GM23248 (cell line): ENCODE results near the gene SHROOM4. TPM values are rescaled to one million over a fixed set of nuclear protein-coding genes. Genes with fewer than 3 reads are reported as not detected.

Experiments used
- DNase-seq: peaks from one replicate; pipeline ENCODE4 v3.0.0-alpha.2; 2015
- H2AFZ ChIP-seq: fragments of 200-600 bp; sonication (generic); 2 replicates; pipeline ENCODE4 v1.6.1; 2016; ENCODE audit warnings: antibody characterized with exemption
- H3F3A ChIP-seq: fragments of 200-600 bp; sonication (generic); 2 replicates; pipeline ENCODE4 v1.6.1; 2016; ENCODE audit warnings: mild to moderate bottlenecking, antibody characterized with exemption, mixed run types; ENCODE audit not compliant: insufficient read depth
- H3K27ac ChIP-seq: fragments of 200-600 bp; sonication (generic); 2 replicates; pipeline ENCODE4 v1.5.1; 2016; ENCODE audit warnings: mild to moderate bottlenecking
- H3K27me3 ChIP-seq: fragments of 200-600 bp; sonication (generic); replicated peaks from 2 replicates; pipeline ENCODE4 v1.6.1; 2016; ENCODE audit warnings: mild to moderate bottlenecking; ENCODE audit not compliant: insufficient read depth
- H3K36me3 ChIP-seq: fragments of 200-600 bp; sonication (generic); 2 replicates; pipeline ENCODE4 v1.6.1; 2016; ENCODE audit warnings: low read depth, mild to moderate bottlenecking
- H3K4me1 ChIP-seq: fragments of 200-600 bp; sonication (generic); 2 replicates; pipeline ENCODE4 v1.6.1; 2016; ENCODE audit warnings: mild to moderate bottlenecking; ENCODE audit not compliant: insufficient read depth
- H3K4me2 ChIP-seq: fragments of 200-600 bp; sonication (generic); one replicate; pipeline ENCODE4 v1.6.1; 2016; ENCODE audit warnings: mild to moderate bottlenecking; ENCODE audit not compliant: unreplicated experiment
- H3K4me3 ChIP-seq: fragments of 200-600 bp; sonication (generic); 2 replicates; pipeline ENCODE4 v1.5.1; 2016; ENCODE audit warnings: mild to moderate bottlenecking
- H3K79me2 ChIP-seq: fragments of 200-600 bp; sonication (generic); 2 replicates; pipeline ENCODE4 v1.6.1; 2016; ENCODE audit warnings: mild to moderate bottlenecking; ENCODE audit not compliant: insufficient read depth
- H3K9ac ChIP-seq: fragments of 200-600 bp; sonication (generic); 2 replicates; pipeline ENCODE4 v1.6.1; 2016; ENCODE audit warnings: mild to moderate bottlenecking
- H3K9me2 ChIP-seq: fragments of 200-600 bp; sonication (generic); 2 replicates; pipeline ENCODE4 v1.6.1; 2016; ENCODE audit warnings: mixed run types, mild to moderate bottlenecking, moderate library complexity; ENCODE audit not compliant: insufficient read depth
- H3K9me3 ChIP-seq: fragments of 200-600 bp; sonication (generic); one replicate; pipeline ENCODE4 v1.6.1; 2017; ENCODE audit warnings: low read depth
- H4K20me1 ChIP-seq: fragments of 200-600 bp; sonication (generic); 2 replicates; pipeline ENCODE4 v1.6.0; 2016; ENCODE audit not compliant: insufficient read depth
- EZH2 ChIP-seq: fragments of 200-600 bp; sonication (generic); IDR thresholded peaks from 2 replicates; pipeline ENCODE4 v1.6.1; 2018; ENCODE audit warnings: antibody characterized with exemption, mild to moderate bottlenecking; ENCODE audit not compliant: insufficient read depth, poor library complexity, severe bottlenecking
- EZH2phosphoT487 ChIP-seq: fragments of 200-600 bp; sonication (generic); IDR thresholded peaks from 2 replicates; pipeline ENCODE4 v1.6.1; 2018; ENCODE audit warnings: antibody characterized with exemption, moderate library complexity, mild to moderate bottlenecking, low read depth; ENCODE audit not compliant: insufficient read depth
- WGBS, 2 experiments: methylation state at CpG; one replicate each; pipeline ENCODE4 v1.1.6; 2015 to 2017; ENCODE audit warnings: low lambda C conversion rate in 2 of 2, low coverage in 1 of 2; ENCODE audit errors: missing lambda C conversion rate in 2 of 2; 5-methylcytosine and 5-hydroxymethylcytosine counted together
- in situ Hi-C: fragments of 300-500 bp; cut with MboI; formaldehyde crosslinking; loops from 2 replicates; pipeline ENCODE4 v1.15.0; 2020
- polyA plus RNA-seq: library from polyadenylated mRNA; unstranded; fragments of >200 nt; fragmentation: Nextera tagmentation; extraction: Ambion mirVana; gene quantifications from 2 replicates; pipeline ENCODE4 v1.2.1, GENCODE V29; 2016
- total RNA-seq: library from RNA; depleted of rRNA; stranded (reverse); fragments of >200 nt; shearing (Covaris generic); gene quantifications from 2 replicates; pipeline ENCODE4 v1.2.3, GENCODE V29; 2014

Gene SHROOM4
- total and polyA plus RNA-seq, 2 experiments from 2014 or later, result 0.55 to 1.7 TPM

GRCh38 chrX:50614460-50614859, 199.5 kb downstream of the SHROOM4 start:
- WGBS, 2 experiments, result 73% methylated on average over 1 of the region's 1 CpG

GRCh38 chrX:50613846-50614245, 200.1 kb downstream of the SHROOM4 start:
- H3K27me3 ChIP-seq, result no peaks in the 10 kb centered on the region
- no peaks in the 10 kb centered on the region for H3F3A ChIP-seq
- no peaks in the 10 kb centered on the region for H3K9me3 ChIP-seq
- H3K9me2 ChIP-seq, result no peaks in the 10 kb centered on the region
- no peaks in the 10 kb centered on the region for H3K79me2 ChIP-seq
- in situ Hi-C loops, result no loop called here
- peak; percentile 17 for DNase-seq
- 32 to 42% methylated on average over 2 of the region's 2 CpGs for WGBS, 2 experiments
- no peaks in the 10 kb centered on the region for H3K4me1 ChIP-seq
- H2AFZ ChIP-seq, result no peak overlapping the region
- H4K20me1 ChIP-seq, result no peaks in the 10 kb centered on the region
- no peak overlapping the region for H3K27ac ChIP-seq
- H3K4me2 ChIP-seq, result no peak overlapping the region
- TF ChIP-seq EZH2phosphoT487 (no peak), EZH2 (no peak)
- no peak overlapping the region for H3K9ac ChIP-seq
- H3K36me3 ChIP-seq, result no peaks in the 10 kb centered on the region
- no peak overlapping the region for H3K4me3 ChIP-seq

More at GRCh38 chrX:50614460-50614859, 199.5 kb downstream of the SHROOM4 start:
- Histone ChIP-seq H3K9me3 (no peaks in the 10 kb centered on the region), H3K36me3 (no peaks in the 10 kb centered on the region), H3K9ac (no peak overlapping the region), H3K4me2 (no peak overlapping the region), H3K27ac (no peak overlapping the region), H4K20me1 (no peaks in the 10 kb centered on the region), H3K27me3 (no peaks in the 10 kb centered on the region), H3F3A (no peaks in the 10 kb centered on the region), H3K4me3 (no peak overlapping the region), H3K79me2 (no peaks in the 10 kb centered on the region), H3K4me1 (no peaks in the 10 kb centered on the region), H3K9me2 (no peaks in the 10 kb centered on the region), H2AFZ (no peak overlapping the region)
- no peak for DNase-seq
- TF ChIP-seq EZH2 (no peak), EZH2phosphoT487 (no peak)
- in situ Hi-C loops, result no loop called here

DNA sequence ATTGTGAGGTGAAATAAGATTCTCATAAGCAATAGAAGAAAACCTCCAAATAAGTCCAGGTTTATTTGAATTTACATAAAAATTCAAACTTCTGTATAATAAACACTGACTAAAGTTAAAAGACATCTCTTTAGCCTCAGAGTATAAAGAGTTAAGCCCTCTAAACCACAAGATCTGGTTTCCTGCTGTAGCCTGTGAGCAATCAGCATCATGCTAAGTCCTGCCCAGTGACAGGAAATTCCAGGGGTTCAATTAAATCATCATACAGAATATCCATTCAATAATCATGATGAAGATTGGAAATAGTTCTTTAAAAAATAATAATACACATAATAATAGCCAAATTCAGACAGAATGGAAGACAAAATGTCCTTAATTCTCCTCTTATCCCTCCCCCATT, 204.2 kb downstream of the SHROOM4 start:
- no peak for TF ChIP-seq EZH2
- no peak for TF ChIP-seq EZH2phosphoT487
- peak; percentile 15 for DNase-seq

GRCh38 chrX:50606300-50606950, 207.6 kb downstream of the SHROOM4 start:
- 61 to 69% methylated on average over 2 to 3 of the region's 3 CpGs for WGBS, 2 experiments
- no peak overlapping the region for H3K4me2 ChIP-seq
- H3K9me2 ChIP-seq, result no peaks in the 10 kb centered on the region
- H3K27me3 ChIP-seq, result no peaks in the 10 kb centered on the region
- no peaks in the 10 kb centered on the region for H4K20me1 ChIP-seq
- no peak overlapping the region for H3K9ac ChIP-seq
- in situ Hi-C loops, result no loop called here
- H3K36me3 ChIP-seq, result no peaks in the 10 kb centered on the region
- TF ChIP-seq EZH2, result no peak
- TF ChIP-seq EZH2phosphoT487, result no peak
- no peaks in the 10 kb centered on the region for H3K79me2 ChIP-seq
- no peaks in the 10 kb centered on the region for H3F3A ChIP-seq
- no peak overlapping the region for H2AFZ ChIP-seq
- no peak for DNase-seq
- H3K9me3 ChIP-seq, result no peaks in the 10 kb centered on the region
- H3K4me1 ChIP-seq, result no peaks in the 10 kb centered on the region
- no peak overlapping the region for H3K4me3 ChIP-seq
- H3K27ac ChIP-seq, result no peak overlapping the region

More for the DNA sequence above, 204.2 kb downstream of the SHROOM4 start:
- H3K4me3 ChIP-seq, result no peak overlapping the region
- H3K27ac ChIP-seq, result no peak overlapping the region
- H3K9me2 ChIP-seq, result no peaks in the 10 kb centered on the region
- no peaks in the 10 kb centered on the region for H3F3A ChIP-seq
- in situ Hi-C loops, result no loop called here
- no peaks in the 10 kb centered on the region for H4K20me1 ChIP-seq
- no peak overlapping the region for H3K4me2 ChIP-seq
- no peaks in the 10 kb centered on the region for H3K36me3 ChIP-seq
- H3K9ac ChIP-seq, result no peak overlapping the region
- no peaks in the 10 kb centered on the region for H3K9me3 ChIP-seq
- no peaks in the 10 kb centered on the region for H3K27me3 ChIP-seq
- H3K4me1 ChIP-seq, result no peaks in the 10 kb centered on the region
- no peak overlapping the region for H2AFZ ChIP-seq
- no peaks in the 10 kb centered on the region for H3K79me2 ChIP-seq

GRCh38 chrX:50596056-50596455, 217.9 kb downstream of the SHROOM4 start:
- H3K9ac ChIP-seq, result no peak overlapping the region
- no peak overlapping the region for H2AFZ ChIP-seq
- H3K4me3 ChIP-seq, result no peak overlapping the region
- H3F3A ChIP-seq, result no peaks in the 10 kb centered on the region
- no peak overlapping the region for H3K27ac ChIP-seq
- H3K79me2 ChIP-seq, result no peaks in the 10 kb centered on the region
- H3K4me1 ChIP-seq, result no peaks in the 10 kb centered on the region
- DNase-seq, result no peak
- H3K9me2 ChIP-seq, result no peaks in the 10 kb centered on the region
- H3K36me3 ChIP-seq, result no peaks in the 10 kb centered on the region
- no peaks in the 10 kb centered on the region for H4K20me1 ChIP-seq
- in situ Hi-C loops, result loop anchor here (25.0 kb wide), 1 partner anchor 684 kb away; the partner anchor contains the start of gene CLCN5
- H3K4me2 ChIP-seq, result no peak overlapping the region
- H3K27me3 ChIP-seq, result no peaks in the 10 kb centered on the region
- no peaks in the 10 kb centered on the region for H3K9me3 ChIP-seq
- TF ChIP-seq EZH2 (no peak), EZH2phosphoT487 (no peak)
